GM18907 (cell line): ENCODE data around the gene NUMB.
"Not testable (repeated sequence)": the region's sequence is repeated elsewhere in the genome, so short reads cannot be mapped to it uniquely, and the experiment has no call there.

Source experiments
- ATAC-seq: cut with Tn5 transposase; IDR thresholded peaks from one replicate; pipeline ENCODE4 v1.9.1; 2021; ENCODE audit warnings: mild to moderate bottlenecking, moderate library complexity; ENCODE audit not compliant: unreplicated experiment

The NUMB gene

DNA sequence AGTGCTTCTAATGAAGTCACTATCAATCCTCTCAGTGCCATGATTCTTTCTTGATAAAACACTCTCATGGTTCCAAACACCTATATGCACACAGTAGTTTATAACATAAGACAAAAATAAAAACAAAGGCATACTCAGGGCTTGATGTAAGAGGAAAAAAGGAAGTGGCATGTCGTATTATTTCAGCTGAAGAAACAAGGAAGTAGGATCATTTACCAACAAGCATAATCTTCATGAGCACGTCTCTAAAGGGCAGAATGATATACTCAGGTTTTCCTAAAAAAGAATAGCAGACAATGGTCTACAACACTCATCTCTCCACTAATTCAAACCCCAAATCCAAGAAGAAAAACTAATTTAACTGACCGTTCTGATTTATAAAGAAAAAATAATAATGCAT lies 33.9 kb downstream of the NUMB start:
- ATAC-seq: no peak

DNA sequence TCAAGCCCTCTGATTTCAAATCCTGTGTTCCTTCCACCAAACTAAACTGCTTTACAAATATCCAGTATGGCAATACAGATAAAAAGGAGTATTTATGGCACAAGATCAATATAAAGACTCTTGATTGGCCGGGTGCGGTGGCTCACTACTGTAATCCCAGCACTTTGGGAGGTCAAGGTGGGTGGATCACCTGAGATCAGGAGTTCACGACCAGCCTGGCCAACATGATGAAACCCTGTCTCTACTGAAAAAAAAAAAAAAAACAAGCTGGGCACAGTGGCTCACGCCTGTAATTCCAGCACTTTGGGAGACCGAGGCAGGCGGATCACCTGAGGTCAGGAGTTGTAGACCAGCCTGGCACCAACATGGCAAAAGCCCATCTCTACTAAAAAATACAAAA lies 35.3 kb downstream of the NUMB start:
- not testable (repeated sequence) for ATAC-seq

DNA sequence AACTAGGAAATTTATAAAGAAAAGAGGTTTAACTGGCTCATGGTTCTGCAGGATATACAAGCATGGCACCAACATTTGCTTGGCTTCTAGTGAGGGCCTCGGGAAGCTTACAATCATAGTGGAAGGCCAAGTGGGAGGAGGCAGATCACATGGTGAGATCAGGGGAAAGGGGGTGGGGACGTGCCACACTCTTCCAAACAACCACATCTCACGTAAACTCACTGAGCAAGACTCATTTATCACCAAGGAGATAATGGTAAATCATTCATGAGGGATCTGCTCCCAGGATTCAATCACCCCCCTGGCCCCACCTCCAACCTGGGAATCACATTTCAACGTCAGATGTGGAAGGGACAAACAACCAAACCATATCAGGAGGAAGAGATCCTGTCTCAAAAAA lies 35.8 kb downstream of the NUMB start:
- ATAC-seq: no peak

DNA sequence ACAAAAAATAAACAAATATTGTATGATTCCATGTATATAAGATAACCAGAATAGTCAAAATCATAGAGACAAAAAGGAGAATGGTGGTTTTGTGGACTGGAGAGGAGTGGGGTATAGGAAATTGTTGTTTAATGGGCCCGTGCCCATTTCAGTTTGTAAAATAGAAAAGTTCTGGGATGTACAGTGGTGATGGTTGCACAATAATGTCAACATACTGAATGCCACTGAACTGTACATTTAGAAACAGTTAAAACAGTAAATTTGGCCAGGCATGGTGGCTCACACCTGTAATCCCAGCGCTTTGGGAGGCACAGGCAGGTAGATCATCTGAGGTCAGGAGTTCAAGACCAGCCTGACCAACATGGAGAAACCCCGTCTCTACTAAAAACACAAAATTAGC lies 40.1 kb downstream of the NUMB start:
- no peak for ATAC-seq

DNA sequence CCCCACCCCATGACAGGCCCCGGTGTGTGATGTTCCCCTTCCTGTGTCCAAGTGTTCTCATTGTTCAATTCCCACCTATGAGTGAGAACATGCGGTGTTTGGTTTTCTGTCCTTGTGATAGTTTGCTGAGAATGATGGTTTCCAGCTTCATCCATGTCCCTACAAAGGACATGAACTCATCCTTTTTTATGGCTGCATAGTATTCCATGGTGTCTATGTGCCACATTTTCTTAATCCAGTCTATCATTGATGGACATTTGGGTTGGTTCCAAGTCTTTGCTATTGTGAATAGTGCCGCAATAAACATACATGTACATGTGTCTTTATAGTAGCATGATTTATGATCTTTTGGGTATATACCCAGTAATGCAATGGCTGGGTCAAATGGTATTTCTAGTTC lies 52.1 kb downstream of the NUMB start:
- not testable (repeated sequence) for ATAC-seq

DNA sequence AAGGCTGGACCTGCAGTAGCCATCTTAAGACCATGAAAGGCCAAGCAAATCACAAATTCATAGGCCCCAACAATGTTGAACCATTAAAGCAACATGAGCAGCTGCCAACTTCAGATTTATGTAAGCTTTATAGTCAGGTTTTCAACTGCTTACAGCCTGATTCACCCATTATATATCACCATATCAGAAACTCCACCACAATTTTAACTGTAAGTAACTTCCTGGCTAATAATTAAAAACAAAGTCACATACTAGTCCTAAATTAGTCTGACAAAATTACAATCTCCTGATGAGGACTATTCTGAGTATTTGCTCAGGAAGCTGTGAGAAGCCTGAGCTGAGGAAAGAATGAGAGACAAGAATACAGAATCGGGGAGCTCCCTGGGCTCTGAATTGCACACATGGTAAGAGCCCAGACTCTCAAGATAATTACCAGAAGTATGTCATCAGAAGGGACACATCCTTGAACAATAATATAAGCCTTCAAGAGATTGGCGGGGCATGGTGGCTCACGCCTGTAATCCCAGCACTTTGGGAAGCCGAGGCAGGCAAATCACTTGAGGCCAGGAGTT lies 55.1 kb downstream of the NUMB start:
- ATAC-seq: no peak

DNA sequence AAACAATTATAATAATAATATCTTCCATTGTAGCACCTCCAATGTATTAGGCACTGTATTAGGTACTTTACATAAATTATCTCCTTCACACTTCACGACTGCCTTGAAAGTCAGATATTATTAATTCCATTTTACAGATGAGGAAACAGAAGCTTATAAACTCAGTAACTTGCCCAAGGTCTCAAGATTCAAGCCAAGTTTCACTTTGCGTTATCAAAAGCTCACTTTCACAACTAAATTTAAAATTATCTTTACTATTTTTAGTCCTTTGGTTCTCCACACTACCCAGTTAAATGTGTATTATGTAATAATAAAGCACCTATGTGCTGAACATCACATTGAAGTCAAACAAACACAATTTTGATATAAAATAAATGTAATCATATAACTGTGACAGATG lies 55.8 kb downstream of the NUMB start:
- ATAC-seq: no peak

DNA sequence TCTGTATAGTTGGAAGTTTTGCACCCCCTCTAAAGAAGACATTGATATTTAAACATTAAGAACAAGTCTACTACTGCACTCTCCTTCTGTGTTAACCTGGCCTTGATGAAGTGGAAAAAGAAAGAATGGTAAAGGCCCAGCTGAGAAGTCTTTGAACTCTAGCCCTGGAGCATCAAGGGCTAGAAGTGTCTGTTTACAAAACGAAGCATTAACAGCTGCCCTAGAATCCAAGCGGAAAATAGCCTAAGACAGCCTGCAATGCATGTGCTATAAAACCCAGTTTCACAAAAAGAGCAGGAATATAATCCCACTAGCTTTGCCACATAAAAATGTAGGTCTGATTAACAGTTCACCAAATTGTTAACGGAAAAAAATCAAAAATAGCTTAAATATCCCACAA lies 60.5 kb downstream of the NUMB start:
- ATAC-seq: no peak

DNA sequence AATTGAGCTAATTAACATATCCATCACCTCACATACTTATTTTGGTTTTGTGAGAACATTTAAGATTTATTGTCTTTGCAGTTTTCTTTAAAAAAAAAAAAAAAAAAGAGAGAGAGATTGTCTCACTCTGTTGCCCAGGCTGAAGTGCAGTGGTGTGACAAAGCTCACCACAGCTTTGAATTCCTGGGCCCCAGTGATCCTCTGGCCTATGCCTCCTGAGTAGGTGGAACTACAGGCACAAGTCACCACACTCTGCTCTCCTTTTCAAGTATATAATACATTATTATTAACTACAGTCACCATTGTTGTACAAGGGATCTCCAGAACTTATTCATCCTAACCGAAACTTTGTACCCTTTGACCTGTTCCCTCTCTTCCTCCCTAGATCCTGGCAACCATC lies 64.0 kb downstream of the NUMB start:
- ATAC-seq: no peak

DNA sequence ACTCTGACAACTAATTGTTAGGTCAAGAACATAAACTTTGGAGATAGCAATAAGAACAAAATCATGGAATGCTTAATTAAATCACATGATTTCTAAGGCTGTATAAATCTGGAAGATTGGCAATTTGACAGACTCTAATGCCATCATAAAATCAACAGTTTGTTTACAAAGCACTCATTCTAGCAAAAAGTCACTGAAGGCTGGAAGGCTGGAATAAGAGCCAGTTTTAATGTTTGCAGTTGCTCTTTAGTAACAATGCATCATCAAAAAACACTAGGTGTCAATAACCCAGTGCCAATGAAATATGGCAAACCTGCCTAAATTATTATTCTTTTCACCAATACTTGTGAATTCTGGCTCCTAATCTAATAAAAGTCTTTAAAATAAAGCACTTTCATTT lies 65.0 kb downstream of the NUMB start:
- no peak for ATAC-seq

DNA sequence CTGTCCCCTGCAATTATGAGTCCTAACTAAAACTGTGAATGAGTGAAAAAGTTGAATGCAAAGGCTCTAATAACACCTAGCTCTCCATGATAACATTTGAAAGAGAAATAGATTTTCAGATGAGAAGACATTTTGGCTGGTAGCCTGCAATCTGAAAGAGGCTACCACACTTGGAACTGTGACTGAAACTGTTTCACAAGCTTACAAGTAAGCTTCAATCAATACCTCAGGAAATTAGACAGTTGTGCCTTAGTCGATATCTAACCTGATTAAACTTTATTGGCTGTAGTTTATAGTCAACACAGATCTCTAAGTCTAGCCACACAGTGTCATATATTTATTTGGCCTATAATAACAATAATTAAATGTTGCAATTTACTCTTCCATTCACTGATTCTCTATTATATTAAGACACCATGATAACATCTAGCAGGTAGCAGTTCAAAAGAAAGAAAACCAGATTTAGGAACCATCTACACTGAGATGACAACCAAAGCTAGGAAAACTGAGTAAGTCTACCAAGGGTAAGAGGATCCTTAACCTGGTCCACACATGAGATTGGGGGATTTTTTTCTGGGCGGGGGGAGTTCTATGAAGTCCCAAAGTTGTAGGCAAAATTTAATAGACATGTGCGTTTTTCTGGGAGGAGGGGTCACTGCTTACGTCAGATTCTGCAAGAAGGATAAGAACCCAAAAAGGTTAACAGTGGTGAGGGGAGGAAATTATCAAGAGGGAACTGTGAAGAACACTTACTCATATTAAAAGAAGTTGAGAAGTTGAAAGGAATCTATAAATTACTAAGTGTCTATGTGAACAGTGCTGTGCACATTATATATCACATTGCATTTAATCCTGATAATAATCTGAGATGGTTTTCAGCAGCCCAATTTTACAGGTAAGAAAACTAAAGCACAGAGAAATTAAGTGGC lies 65.8 kb downstream of the NUMB start:
- no peak for ATAC-seq

DNA sequence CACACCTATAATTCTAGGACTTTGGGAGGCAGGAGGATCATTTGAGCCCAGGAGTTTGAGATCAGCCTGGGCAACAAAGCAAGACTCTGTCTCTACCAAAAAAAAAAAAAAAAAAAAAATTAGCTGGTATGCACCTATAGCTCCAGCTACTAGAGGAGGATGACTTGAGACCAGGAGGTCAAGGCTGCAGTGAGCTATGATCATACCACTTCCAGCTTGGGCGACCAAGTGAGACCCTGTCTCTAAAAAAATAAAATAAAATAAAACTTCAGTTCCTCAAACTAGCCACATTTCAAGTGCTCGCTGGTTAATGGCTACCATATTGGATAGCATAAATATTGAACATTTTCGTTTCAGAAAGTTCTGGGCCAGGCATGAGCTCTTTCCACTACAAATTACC lies 70.5 kb downstream of the NUMB start:
- not testable (repeated sequence) for ATAC-seq

DNA sequence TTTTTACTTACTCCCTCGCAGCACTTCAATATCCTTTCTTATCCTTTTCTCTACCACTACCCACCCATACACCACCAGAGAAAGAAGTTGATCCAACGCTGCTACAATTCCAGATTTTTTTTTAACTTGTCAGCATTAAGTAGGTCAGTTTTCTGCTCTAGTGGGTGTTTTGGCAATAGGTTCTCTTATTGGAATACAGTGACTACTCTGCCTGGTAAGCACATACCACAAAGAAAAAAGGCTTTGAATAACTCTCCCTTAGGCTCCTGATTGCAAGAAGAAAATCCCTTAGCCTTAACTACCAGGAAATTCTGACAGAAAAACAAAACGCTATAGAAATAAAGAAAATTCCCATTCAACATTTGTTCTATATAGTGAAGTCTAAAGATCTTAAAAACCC lies 72.0 kb downstream of the NUMB start:
- ATAC-seq: no peak

DNA sequence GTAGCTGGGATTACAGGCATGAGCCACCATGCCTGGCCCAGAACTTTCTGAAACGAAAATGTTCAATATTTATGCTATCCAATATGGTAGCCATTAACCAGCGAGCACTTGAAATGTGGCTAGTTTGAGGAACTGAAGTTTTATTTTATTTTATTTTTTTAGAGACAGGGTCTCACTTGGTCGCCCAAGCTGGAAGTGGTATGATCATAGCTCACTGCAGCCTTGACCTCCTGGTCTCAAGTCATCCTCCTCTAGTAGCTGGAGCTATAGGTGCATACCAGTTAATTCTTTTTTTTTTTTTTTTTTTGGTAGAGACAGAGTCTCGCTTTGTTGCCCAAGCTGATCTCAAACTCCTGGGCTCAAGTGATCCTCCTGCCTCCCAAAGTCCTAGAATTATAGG lies 73.3 kb downstream of the NUMB start:
- ATAC-seq: not testable (repeated sequence)

DNA sequence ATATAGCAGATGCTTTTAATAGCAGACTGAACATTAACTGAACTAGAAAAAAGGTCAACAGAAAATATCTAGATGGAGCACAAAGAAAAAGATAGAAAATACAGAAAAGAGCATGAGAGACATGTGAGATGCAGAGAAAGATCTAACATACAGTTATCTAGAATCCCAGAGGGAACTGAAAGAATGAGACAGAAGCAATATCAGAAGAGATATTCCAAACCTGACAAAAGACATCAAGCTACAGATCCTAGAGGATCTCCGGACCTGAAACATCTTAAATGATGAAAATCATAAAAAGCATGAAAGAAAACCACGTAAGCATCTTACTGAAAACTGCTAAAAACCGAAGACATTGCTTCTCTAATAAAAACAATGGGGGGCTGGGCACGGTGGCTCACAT lies 75.0 kb downstream of the NUMB start:
- ATAC-seq: no peak

DNA sequence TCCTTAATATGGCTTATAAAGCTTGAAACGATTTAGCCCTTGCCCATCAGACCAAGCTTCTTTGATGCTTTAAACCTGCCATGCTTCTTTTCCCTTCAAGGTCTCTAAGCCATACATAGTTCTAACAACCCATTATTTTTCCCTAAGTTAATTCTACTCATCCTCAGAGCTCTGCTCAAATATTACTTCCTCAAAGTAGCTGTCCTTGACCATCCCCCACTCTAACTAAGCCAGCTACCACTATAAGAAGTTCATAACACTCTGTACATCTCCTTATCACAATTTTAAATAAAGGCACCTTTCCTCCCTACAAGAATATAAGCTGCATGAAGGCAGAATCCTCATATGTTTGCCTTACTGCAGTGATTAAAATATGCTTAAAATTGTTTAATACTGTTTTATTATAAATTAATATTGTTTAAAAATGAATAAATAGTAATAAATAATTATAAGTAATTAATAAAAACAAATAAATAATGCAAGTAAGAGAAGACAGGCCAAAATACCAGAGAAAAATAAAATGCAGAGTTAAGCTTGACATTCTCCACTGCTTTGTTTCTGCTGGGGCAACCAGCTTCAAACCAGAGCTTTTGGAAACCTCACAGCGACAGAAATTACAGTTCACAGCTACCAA lies 76.8 kb downstream of the NUMB start:
- no peak for ATAC-seq

DNA sequence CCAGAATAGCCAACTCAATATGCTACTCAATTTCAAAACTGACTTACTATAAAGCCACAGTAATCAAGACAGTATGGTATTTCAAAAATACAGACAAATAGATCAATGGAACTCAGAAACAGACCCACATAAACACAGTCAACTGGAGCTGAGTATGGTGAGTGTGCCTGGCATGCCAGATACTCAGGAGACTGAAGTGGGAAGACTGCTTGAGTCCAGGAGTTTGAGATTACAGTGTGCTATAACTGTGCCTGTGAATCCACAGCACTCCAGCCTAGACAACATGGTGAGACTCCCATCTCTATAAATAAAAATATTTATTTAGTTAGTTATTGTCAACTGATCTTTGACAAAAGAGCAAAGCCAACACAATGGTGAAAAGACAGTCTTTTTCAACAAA lies 81.8 kb downstream of the NUMB start:
- ATAC-seq: no peak

DNA sequence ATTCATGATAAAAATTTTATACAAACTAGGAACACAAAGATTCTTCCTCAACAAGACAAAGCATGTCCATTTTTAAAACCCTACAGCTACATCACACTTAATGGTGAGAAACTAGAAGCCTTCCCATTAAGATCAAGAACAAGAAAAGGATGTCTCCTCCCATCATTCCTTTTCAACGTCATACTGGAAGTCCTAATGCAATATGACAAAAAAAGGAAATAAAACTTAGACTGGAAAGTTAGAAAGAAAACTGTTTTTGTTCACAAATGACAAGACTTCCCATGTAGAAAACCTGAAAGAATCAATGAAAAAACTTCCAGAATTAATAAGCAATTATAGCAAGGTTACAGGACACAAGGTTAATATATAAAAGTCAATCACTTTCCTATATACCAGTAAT lies 82.5 kb downstream of the NUMB start:
- ATAC-seq: no peak

DNA sequence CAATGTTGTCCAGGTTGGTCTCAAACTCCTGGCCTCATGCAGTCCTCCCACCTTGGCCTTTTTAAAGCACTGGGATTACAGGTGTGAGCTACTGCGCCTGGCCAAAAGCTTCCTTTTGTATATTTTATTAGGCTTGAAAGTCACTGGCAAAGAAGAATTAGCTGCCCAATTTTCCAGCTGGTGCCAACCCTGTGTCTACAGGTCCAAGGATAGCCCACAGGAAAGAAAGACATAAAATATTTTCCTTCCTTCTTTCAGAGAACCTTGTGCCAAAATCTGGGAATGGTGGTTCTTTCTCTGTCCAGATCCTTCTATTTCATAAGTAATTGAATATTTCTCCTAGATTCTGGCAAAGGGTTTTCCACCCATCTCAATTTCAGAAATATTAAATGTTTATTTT lies 84.1 kb downstream of the NUMB start:
- ATAC-seq: no peak

DNA sequence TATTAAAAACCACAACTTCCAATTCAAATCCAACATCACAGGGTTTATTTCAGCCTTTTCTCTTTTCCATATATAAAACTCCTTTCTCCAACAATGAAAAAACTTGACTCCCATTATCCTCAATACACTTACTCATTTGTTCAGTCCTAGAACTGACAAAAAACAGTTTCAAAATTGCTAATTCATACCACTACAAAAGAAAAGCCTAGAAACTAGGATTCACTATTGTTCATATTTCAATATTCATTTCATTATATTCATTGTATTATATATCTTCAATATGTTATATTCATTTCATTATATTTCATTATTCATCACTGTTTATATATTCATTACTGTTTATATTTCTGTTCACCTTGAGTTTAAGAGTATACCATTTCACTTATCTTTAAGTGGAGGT lies 85.8 kb downstream of the NUMB start:
- no peak for ATAC-seq

DNA sequence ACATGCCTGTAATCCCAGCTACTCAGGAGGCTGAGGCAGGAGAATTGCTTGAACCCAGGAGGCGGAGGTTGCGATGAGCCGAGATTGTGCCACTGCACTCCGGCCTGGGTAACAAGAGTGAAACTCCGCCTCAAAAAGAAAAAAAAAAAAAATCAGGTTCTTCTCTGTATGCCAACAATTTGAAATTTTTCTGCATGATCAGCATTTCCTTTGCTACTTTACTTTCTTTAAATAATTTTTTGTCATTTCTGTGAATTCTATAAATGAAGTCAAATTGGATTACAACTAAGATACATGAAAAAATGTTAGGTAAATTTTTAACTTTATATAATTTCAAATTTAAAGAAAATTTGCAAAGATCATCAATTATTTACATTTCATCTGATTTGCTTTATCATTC lies 87.8 kb downstream of the NUMB start:
- ATAC-seq: no peak

DNA sequence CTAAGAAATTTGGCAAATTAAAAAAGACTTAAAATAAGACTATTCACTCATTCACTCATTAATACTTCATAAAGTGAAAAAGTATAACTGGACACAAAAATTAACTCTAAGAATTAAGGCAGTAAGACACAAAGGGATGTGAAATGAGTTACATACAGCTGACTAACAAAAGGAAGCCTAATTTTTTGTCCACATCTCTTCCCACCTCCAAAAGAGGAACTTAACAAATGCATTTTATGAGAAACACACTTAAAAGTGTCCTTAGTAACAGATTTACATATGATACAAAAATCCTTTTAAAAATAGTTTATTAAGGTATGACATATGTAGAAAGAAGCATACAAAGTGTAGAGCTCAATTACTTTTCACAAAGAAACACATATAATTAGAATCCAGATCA lies 88.9 kb downstream of the NUMB start:
- ATAC-seq: no peak
